ENCODE measurements around the gene NEU2. TPM values are rescaled to one million over a fixed set of nuclear protein-coding genes. Genes with fewer than 3 reads are reported as not detected.

Gene NEU2
- polyA plus RNA-seq, 1 experiment = not detected

GRCh38 chr2:232986155-232986554 is 46.3 kb upstream of the NEU2 start:
- no peak for TF ChIP-seq CTCF (IDR thresholded peaks at IDR 0.05; ENCODE audit: low read depth, low read length)
- no peaks in the 10 kb centered on the region for H3K9me3 ChIP-seq (ENCODE audit: control insufficient read depth, insufficient read depth, low read length)
- no peak overlapping the region for H3K4me3 ChIP-seq (ENCODE audit: low read depth, low read length)
- H3K27ac ChIP-seq (ENCODE audit: low read depth, low read length) = no peak overlapping the region
- H3K27me3 ChIP-seq (ENCODE audit: control insufficient read depth, insufficient read depth, low read length) = no peaks in the 10 kb centered on the region
- POLR2A ChIA-PET = no interaction called here
- DNase-seq (ENCODE audit: low read depth, low spot score) = no peak
- CTCF ChIA-PET = no interaction called here

- Histone ChIP-seq H3K27me3 (ENCODE audit: control insufficient read depth, insufficient read depth, low read length) (no peaks in the 10 kb centered on the region), H3K27ac (ENCODE audit: low read depth, low read length) (no peak overlapping the region), H3K4me3 (ENCODE audit: low read depth, low read length) (no peak overlapping the region), H3K9me3 (ENCODE audit: control insufficient read depth, insufficient read depth, low read length) (peaks cover 2% of the 10 kb centered on the region; the same call in 1 of the 2 replicates)
- TF ChIP-seq CTCF (IDR thresholded peaks at IDR 0.05; ENCODE audit: low read depth, low read length) = no peak
- POLR2A ChIA-PET = no interaction called here
- no peak for DNase-seq (ENCODE audit: low read depth, low spot score)
- CTCF ChIA-PET = no interaction called here
Observed at GRCh38 chr2:232993231-232993821, 39.1 kb upstream of the NEU2 start.

- POLR2A ChIA-PET = no interaction called here
- no peak for TF ChIP-seq CTCF (IDR thresholded peaks at IDR 0.05; ENCODE audit: low read depth, low read length)
- CTCF ChIA-PET = no interaction called here
Observed at GRCh38 chr2:232994446-232994845, 38.0 kb upstream of the NEU2 start.

GRCh38 chr2:232997749-232998665 is 34.5 kb upstream of the NEU2 start:
- Histone ChIP-seq H3K9me3 (ENCODE audit: control insufficient read depth, insufficient read depth, low read length) (peaks cover 2% of the 10 kb centered on the region; the same call in 1 of the 2 replicates), H3K27ac (ENCODE audit: low read depth, low read length) (no peak overlapping the region), H3K4me3 (ENCODE audit: low read depth, low read length) (no peak overlapping the region), H3K27me3 (ENCODE audit: control insufficient read depth, insufficient read depth, low read length) (peaks cover 5% of the 10 kb centered on the region)
- POLR2A ChIA-PET = no interaction called here
- TF ChIP-seq CTCF (IDR thresholded peaks at IDR 0.05; ENCODE audit: low read depth, low read length) = no peak
- CTCF ChIA-PET = interaction anchor here (1.4 kb wide), 1 partner anchor 56 kb away, joined by 3 read pairs; no protein-coding TSS in a partner anchor
- DNase-seq (ENCODE audit: low read depth, low spot score) = no peak

More at GRCh38 chr2:232994446-232994845, 38.0 kb upstream of the NEU2 start:
- Histone ChIP-seq H3K9me3 (ENCODE audit: control insufficient read depth, insufficient read depth, low read length) (peaks cover 2% of the 10 kb centered on the region; the same call in 1 of the 2 replicates), H3K27ac (ENCODE audit: low read depth, low read length) (no peak overlapping the region), H3K4me3 (ENCODE audit: low read depth, low read length) (no peak overlapping the region), H3K27me3 (ENCODE audit: control insufficient read depth, insufficient read depth, low read length) (peaks cover under 1% of the 10 kb centered on the region)
- no peak for DNase-seq (ENCODE audit: low read depth, low spot score)

GRCh38 chr2:232998666-232998985 is 33.8 kb upstream of the NEU2 start:
- ChIA-PET POLR2A (no interaction called here), CTCF (interaction anchor here (1.4 kb wide), 1 partner anchor 55 kb away, joined by 3 read pairs; no protein-coding TSS in a partner anchor)
- Histone ChIP-seq H3K27me3 (ENCODE audit: control insufficient read depth, insufficient read depth, low read length) (peaks cover 10% of the 10 kb centered on the region), H3K27ac (ENCODE audit: low read depth, low read length) (no peak overlapping the region), H3K4me3 (ENCODE audit: low read depth, low read length) (no peak overlapping the region), H3K9me3 (ENCODE audit: control insufficient read depth, insufficient read depth, low read length) (peaks cover 2% of the 10 kb centered on the region; the same call in 1 of the 2 replicates)
- DNase-seq (ENCODE audit: low read depth, low spot score) = no peak
- TF ChIP-seq CTCF (IDR thresholded peaks at IDR 0.05; ENCODE audit: low read depth, low read length) = no peak
